UCSD-AML1 (cell line): Measurements from ENCODE around the gene ACIN1.

Experiments
- DNase-seq: peaks from one replicate; lab custom pipeline; 2025; ENCODE audit not compliant: unreplicated experiment; lab: John Stamatoyannopoulos, UW

Gene ACIN1

DNA sequence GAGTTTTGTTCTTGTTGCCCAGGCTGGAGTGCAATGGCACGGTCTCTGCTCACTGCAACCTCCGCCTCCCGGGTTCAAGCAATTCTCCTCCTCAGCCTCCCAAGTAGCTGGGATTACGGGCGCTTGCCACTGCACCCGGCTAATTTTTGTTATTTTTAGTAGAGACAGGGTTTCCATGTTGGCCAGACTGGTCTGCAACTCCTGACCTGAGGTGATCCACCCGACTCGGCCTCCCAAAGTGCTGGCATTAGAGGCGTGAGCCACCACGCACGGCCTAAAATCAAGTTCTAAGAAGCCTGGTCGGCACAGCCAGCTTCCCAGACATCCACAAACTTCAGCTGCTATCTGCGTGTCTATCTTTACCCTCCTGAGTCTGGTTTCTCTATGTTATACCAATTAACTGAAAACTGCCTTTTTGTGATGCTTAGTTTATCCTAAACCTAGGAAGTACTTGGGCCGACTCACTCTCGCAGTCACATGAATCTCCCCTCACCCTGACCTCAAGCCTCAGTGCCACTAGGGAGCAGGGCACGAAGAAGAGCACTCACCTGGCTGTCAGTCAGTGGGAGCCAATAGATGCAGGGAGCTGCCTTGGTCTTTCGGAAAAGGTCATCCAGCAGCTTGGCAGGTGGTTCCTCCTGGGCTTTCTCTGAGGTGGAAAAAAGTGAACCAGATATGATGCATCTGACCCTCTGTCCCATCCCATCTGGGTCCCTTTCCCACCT lies 34.2 kb downstream of the ACIN1 start:
- no peak for DNase-seq

DNA sequence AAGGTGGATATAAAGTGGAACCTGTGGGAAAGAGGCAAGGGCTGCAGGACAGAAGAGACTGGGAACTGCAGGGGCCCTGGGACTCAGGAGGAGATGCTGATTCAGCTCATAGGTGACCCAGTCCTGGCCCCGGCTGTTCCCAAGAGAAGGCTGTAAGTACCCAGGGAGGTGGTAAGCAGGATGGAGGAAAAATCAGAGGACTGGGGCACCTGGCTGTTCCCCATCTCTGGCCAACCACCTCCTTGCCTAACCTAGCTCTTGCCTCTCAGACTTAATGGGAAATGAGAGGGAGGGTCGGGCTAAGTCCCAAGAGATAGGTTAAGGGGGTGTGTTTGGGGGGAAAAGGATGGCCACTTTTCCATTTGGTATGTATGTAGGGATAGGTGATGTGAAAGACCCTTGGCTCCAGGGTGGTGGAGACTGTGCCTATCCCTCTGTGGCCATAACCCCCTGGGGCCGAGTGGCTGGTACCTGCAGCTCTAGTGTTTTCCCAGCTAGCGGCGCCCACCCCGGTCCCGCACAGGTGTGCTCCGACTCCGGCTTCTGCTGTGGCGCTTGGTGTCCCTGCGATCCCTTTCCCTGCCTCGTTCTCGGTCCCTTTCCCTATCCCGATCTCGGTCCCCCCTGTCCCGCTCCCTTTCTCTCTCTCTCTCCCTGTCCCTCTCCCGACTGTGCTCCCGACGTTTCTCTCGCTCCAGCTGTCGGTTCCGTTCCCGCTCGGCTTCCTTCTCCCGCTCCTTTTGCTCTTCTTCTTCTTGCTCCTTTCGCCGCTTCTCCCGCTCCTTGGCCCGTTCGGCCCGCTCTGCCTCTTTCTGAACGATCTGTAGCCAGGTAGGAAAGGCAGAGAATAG lies 36.1 kb downstream of the ACIN1 start:
- DNase-seq: no peak

DNA sequence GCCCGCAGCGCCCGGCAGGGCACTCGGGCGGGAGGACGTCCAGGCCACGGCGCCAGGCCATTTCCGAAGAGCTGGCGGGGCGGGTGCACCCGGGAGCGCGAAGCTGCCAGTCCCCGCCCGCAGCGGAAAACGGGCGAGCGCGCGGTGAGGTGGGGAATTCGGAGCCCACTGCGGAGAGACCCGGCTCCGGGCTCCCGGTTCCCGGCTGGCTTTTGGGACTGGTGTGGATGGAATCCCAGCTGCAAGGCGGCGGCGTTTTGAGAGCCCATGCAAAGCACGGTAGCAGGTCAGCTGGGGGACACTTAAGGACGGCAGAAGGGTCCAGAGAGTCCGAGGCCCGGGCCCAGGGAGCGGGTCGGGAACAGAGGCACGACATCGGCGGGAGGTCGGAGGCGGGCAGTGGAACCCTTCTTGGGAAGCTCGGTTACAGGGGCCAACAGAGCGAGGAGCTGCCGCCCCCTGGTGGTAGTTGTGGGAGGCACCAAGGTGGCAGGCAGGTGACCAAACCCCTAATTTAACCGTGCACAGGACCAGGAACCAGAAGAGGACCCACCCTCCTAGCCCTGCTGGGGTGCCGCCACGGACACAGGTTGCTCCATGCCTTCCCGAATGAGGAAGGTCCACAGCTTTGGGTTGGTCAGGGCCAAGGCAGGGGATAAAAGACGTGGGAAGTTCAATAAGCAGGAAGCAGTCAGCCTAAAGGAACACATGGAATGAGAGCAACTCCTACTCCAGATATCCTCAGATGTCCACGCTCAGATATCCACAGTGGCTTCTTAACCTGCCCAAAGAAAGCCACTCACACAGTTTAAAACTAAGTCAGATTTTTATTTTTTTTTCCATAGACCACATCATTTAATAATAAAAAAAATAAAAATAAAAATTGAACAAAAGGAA lies 36.9 kb downstream of the ACIN1 start:
- DNase-seq: no peak

DNA sequence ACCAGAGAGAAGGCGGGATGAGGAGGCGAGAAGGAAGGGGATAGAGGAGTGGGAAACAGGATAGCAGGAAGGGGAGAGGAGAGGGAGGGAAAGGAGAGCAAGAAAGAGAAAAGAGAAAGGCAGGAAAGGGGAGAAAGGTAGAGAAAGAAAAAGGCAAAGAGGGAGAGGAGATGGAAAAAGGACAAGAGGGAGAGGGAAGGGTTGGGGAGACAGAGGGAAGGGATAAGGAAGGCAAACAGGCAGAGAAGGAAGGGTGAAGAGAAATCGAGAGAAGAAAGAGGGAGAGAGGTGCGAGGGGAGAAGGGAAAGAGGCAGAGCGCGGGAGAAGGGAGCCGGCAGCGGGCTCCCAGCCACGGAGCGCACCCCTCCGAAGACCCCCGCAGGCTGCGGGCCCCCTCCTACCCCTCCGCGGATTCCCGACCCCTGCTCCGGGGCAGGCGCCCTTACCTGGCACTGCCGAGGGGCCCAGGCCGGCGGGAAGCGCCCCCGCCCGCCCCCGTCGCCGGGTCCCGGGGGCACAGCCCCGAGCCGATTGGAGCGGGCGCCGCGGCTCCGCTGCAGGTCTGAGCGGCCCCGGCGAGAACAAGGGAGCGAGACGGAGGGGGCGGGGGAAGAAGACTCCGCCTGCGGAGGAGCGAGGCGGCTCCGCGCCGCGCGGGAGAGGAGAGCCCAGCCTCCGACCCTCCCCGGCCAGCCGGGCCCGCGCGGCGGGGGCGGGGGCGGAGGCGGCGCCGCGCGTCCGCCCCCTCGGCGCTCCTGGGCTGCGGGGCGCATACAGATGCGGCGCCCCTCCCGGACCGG lies 37.8 kb downstream of the ACIN1 start, which contains the start of gene CDH24:
Gene CDH24, minus strand, starts transcription at position 565 of the 801 bp plus-strand sequence. CDS start 1,787 bp downstream, outside the sequence.
- no peak for DNase-seq

DNA sequence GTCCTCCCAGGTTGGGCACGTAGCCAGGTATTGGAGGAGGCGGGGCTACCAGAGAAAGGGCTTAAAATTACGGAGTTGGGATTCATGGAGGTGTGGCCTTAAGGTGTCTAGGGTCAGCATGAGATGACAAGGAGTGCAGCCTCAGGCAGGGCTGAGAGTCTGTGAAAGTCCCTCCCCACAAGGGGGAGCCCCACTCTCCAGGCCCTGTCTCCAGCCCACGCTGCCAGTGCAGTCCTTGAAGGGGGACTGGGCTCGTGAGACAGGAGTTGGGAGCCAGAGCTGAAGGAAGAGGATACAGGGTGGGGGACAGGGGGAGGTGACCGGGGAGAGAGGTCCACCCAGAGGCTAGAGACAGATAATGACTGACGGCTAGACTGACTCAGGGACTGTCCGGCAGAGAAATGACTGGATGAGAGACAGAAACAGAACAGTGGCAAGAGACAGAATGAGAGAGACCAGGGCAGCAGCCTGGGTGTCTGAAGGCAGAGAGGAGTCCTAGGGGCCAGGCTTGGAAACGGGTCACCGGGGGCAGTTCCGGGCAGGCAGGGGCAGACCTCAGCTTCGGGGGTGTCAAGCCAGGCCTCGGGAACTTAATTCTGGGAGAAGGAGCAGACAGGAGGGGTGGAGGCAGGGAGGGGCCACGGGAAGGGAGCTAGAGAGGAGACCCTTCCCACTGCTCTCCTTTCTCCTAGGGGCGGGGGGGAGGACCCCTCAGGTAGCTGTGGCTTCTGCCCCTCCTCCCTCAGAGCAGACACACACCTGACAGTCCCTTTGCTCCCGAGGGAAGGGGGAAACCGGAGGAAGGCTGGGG lies 38.6 kb downstream of the ACIN1 start:
- no peak for DNase-seq

DNA sequence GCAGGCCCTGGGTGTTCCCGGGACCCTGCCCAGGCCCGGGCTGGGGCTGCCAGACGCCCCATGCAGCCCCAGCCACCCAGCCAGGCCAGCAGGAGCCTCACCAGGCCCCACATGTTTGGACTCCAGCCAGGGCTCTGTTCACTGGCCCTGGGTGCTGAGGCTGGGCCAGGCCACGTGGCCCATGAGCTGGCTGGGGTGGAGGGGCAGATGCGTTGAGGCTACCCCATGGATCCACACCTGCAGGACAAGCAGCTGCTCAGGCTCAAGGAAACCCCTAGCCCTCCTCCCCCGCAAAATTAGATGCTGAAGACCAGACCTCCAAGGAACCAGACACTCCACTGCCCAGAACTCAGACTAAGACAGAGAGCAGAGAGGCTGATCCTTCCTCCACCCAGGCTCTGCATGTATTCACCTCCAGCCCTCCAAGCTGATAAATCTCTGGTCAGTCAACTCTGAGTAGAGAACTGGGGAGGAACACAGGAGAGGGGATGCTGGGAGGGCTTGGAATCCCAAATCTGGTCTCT lies 39.3 kb downstream of the ACIN1 start:
- no peak for DNase-seq

DNA sequence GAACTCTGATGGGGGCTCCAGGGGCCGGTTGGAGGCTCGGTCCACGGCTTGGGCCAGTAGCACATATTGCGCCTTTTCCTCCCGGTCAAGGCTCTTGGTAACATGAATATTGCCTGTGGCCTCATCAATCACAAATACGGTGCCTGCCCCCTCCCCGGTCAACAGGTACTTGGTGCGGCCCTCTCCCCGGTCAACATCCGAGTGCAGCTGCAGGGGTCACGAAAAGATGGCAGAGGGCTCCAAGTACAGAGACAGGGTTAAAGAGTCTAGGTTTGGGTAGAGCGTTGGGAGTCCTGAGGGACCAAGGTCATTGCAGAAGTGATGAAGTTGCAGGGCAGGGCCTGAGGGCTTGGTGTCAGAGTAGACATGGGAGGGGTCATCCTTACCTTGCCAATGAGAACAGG lies 39.8 kb downstream of the ACIN1 start:
- DNase-seq: no peak

DNA sequence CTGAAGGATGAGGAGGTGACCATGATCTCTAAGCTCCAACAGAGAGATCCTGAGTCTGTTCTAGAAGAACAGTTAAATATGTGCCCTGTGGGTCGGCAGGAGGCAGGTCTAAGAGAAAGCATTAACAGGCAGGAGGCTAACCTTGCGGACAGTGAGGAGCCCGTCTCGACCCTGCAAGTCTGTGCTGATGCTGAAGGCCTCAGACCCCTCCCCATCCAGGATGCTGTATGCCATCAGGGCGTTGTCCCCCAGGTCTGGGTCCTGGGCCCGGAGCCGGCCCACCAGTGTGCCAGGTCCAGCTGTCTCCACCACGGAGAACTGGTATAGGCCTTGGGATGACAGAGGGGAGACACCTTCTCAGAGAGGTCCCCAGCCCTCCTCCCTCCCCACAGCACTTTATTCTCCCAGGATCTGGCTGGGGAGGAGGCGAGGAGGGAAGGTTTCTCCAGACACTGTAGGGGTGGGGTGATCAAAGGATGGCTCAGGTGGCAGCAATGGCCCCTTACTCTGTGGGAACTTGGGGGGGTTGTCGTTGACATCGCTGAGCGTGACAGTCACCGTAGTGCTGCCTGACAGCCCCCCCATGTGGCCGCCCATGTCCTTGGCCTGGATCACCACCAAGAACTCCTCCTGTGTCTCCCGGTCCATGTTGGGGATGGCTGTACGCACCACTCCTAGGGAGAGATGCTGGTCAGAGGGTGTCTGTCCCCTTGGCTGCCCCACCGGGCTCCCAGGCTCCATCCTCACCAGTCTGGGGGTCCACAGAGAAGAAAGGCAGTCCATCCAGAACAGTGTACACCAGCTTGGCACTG lies 40.7 kb downstream of the ACIN1 start:
- no peak for DNase-seq

DNA sequence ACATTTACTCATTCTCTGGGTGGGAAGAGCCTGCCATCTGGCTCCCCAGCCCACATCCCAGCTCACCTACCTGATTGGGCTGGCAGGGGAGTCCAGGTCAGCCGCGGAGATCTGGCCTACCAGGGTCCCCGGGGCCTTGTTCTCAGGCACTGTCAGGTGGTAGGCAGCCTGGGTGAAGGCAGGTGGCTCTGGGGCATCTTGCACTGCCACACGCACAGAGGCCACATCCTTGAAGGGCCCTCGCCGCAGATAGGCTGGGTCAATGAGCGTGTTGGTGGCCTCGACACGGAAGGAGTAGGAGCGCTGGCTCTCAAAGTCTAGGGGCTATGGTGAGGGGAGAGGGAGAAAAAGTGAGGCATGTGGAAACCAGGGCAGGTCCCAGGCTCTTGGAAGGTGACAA lies 41.5 kb downstream of the ACIN1 start:
- DNase-seq: no peak

DNA sequence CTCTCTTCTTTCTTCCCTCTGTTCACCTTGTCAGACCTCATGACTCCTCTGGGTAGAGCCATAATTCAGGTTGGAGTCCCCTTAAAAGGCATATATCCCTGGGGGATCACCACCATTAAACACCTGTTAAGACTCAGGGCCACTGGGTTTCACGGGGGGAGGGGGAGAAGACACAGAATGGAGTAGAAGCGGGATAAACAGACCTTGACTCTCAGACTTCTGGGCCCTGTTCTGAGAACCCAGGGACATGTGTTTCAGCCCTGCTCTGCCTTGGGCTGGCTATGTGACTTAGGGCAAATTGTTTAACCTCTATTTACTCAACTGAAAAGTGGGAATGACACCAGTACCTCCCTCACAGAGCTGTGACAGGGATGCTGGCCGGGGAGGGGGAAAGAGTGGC lies 42.3 kb downstream of the ACIN1 start:
- DNase-seq: no peak

DNA sequence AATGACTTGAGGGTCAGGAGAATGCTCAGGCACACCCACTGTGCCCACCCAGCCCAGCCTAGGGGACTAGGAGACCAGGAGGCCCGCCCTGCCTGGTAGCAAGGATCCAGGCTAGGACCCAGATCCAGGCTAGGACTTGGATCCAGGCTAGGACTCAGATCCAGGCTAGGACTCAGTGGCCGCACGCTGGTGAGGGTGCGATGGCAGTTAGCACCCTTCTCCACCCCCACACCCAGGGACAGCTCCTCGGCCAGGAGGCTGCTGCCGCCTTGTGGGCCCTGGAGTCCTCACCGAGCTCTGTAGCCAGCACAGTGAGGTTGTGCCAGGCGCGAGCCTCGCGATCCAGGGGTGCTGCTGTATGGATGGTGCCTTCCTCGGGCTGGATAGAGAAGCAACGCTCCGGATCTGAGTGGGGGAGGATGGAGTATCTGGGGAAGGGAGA lies 42.7 kb downstream of the ACIN1 start:
- DNase-seq: no peak

DNA sequence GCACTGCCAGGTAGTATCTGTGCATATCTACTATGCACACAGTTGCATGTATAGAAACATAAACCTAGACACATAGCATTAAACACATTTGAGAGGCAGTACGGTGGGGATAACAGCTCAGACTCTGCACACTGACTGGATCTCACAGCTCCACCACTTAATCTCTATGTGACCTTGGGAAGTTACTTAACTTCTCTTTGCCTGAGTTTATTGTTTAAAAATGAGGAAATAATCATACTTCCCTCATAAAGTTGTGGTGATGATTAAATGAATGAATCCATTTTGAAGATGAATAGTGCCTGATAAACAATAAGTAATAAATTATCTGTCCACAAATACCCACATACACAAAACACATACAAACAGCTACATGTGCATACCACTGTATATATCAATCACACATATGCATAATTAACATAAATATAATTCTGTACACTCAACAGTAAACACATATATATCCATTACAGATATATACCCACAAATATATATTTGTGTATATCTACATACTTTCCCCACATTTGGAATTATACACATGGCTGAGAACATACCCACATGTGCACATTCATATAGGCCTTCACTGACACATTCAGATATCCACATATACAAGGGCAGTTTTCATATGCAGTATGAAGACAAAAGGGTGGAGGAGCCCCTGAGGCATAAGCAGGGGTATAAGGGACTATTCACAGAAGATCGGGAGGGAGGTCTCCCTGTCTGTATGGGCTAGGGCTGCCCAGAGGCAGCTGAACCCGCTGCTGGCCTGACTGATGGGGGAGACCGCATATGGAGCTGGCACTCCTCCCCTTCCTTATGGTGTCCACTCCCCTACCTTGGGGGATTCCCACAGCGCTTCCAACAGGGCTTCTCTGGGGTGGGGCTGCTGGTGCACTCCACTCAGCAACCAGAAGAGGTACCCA lies 43.5 kb downstream of the ACIN1 start:
- DNase-seq: no peak

DNA sequence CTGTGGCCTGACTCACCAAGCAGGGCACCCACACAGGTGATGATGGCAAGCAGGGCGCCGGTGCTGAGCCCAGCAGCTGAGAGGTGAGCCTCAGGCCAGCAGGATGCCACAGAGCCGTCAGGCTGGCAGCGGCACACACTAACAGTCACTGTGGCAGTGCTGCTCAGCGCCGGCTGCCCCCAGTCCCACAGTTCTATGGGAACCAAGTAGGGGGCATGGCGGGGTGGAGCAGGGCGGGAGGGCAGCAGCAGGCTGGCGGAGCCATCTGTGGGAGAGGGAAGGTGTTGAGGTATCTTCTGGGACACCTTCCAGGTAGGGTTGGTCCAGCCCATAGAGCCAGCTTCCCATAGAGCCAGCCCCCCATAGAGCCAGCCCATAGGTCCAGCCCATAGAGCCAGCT lies 45.9 kb downstream of the ACIN1 start:
- no peak for DNase-seq

DNA sequence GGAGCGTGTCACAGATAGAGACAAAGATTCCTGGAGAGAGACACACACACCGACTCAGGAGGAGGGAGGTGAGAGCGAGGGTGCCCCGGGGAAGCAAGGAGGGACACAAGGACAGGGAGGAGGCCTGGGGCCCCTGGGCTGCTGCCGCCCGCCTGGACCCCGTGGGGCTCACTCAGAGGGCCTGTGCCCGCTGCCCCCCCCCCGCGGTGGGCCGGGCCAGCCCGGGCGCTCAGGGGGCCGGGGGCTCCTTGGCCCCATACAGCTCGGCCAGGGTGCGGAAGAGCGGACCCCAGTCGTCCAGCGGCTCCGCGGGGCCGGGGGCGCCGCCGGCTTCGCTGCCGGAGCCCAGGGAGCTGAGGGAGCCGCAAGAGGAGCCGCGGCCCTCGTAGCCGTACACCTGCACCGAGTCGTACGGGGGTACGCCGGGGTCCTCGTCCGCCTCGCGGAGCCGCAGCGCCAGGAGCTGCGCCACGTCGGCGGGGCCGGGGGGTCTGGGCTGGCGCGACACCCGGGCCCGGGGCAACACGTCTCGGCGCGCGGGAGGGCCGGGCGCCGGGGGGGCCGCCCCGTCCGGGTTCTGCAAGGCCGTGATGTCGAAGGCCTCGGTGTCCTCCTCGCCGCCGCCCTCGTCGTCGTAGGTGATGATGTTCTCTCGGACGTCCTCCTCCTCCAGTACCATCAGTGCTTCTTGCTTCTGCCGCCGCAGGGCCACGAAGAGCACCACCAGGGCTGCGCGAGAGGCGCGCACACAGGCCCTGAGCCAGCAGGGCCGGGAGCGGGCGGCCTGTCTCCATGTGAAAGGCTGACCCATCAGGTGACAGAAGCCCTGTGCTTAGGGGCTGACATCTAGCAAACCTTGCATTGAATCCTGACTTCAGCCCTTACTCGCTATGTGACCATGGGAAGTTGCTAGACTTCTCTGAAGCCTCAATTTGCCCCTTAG lies 46.9 kb downstream of the ACIN1 start:
- DNase-seq: no peak

DNA sequence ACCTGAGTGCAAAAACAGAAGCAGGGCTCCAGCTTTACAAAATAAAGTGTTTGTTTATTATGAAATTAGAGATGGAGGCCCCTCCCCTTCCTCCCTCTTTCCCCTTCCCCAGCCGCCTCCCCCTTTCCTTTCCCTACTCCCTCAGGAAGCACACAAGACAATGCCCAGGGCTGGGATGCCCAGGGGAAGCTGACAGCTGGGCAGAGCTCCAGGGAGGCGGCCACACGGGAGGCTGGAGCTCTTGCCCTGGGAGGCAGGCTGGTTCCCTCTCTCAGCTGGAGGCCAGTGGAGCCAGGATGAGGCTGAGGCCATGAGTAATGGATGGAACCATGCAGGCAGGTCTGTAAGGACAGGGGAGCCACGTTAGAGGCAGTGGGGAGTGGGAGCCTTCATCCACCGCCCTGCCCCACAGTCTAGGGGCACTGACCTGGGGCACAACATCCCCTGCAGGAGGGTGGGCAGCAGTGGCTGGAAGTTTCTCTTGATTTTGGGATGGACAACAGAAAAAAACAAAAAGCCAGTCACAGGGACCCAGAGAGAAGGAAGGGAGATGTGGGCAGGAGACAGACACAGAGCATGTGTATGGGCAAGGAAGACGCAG lies 47.8 kb downstream of the ACIN1 start:
- DNase-seq: no peak
